KOPT-K1 (cell line): ENCODE results near the gene AJAP1.
"Not testable (repeated sequence)": the region's sequence is repeated elsewhere in the genome, so short reads cannot be mapped to it uniquely, and the experiment has no call there.

Experiments used
- H3K27ac ChIP-seq: fragments of 200-600 bp; sonication (generic); 2 replicates; pipeline ENCODE4 v1.5.1; 2016; ENCODE audit warnings: antibody characterized with exemption, mild to moderate bottlenecking, low read depth, low read length; ENCODE audit not compliant: poor library complexity, severe bottlenecking
- H3K36me3 ChIP-seq: fragments of 200-600 bp; sonication (generic); 2 replicates; pipeline ENCODE4 v1.5.1; 2017; ENCODE audit warnings: antibody characterized with exemption, mild to moderate bottlenecking, low read length, moderate library complexity; ENCODE audit not compliant: insufficient read depth
- H3K9me3 ChIP-seq: fragments of 200-600 bp; sonication (generic); 2 replicates; pipeline ENCODE4 v1.5.1; 2017; ENCODE audit warnings: antibody characterized with exemption, low read length, mild to moderate bottlenecking; ENCODE audit not compliant: insufficient read depth, poor library complexity, severe bottlenecking

AJAP1 gene

GRCh38 chr1:4658643-4659628 is 4.5 kb downstream of the AJAP1 start:
- H3K36me3 ChIP-seq = no peaks in the 10 kb centered on the region
- H3K9me3 ChIP-seq = no peaks in the 10 kb centered on the region
- no peak overlapping the region for H3K27ac ChIP-seq

GRCh38 chr1:4660917-4661594 is 6.6 kb downstream of the AJAP1 start:
- Histone ChIP-seq H3K36me3 (no peaks in the 10 kb centered on the region), H3K27ac (no peak overlapping the region), H3K9me3 (no peaks in the 10 kb centered on the region)

- Histone ChIP-seq H3K27ac (no peak overlapping the region), H3K36me3 (no peaks in the 10 kb centered on the region), H3K9me3 (no peaks in the 10 kb centered on the region)
Measured at GRCh38 chr1:4661595-4661917, 7.1 kb downstream of the AJAP1 start.

- H3K9me3 ChIP-seq = no peaks in the 10 kb centered on the region
- H3K27ac ChIP-seq = no peak overlapping the region
- no peaks in the 10 kb centered on the region for H3K36me3 ChIP-seq
Measured at GRCh38 chr1:4662168-4662567, 7.8 kb downstream of the AJAP1 start.

- Histone ChIP-seq H3K9me3 (no peaks in the 10 kb centered on the region), H3K36me3 (no peaks in the 10 kb centered on the region), H3K27ac (no peak overlapping the region)
Measured at GRCh38 chr1:4662723-4663122, 8.3 kb downstream of the AJAP1 start.

DNA sequence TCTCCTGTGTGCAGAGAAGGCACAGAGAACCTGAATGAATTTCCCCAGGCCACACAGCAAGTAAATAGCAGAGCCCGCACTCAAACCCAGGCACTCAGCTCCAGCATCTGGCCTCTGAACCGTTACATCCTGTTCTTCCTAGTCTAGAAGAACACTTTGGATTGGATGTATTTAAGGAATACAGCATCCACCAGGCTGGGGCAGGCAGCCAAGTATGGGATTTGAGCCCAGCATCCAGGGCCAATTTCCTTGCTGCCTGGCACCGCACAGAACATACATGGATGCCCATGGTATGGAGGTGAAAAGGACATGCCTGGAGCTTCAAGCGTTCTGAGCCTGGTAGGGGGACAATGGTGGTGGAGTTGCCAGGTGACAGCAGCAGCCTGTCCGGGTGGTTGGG is 9.7 kb downstream of the AJAP1 start:
- Histone ChIP-seq H3K9me3 (no peaks in the 10 kb centered on the region), H3K27ac (no peak overlapping the region), H3K36me3 (no peaks in the 10 kb centered on the region)

DNA sequence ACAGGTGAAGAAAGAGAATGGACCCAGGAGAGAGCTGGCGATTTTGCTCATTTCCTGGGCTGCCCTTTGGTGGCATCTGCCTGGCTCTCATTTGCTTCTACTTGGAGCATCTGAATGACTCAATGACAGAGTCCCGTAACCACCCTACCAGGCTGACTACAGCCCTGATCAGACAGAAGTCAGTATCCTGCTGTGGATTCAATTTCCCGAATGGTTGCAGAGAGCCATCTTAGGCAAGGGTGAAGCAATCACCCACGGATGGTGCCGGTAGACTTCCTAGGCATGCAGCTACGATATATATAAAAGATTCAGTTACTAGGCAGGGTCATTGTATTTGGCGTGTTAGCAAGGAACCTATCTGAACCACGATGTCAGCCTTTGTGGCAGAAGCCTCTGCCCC is 10.2 kb downstream of the AJAP1 start:
- H3K27ac ChIP-seq = no peak overlapping the region
- no peaks in the 10 kb centered on the region for H3K9me3 ChIP-seq
- H3K36me3 ChIP-seq = no peaks in the 10 kb centered on the region

DNA sequence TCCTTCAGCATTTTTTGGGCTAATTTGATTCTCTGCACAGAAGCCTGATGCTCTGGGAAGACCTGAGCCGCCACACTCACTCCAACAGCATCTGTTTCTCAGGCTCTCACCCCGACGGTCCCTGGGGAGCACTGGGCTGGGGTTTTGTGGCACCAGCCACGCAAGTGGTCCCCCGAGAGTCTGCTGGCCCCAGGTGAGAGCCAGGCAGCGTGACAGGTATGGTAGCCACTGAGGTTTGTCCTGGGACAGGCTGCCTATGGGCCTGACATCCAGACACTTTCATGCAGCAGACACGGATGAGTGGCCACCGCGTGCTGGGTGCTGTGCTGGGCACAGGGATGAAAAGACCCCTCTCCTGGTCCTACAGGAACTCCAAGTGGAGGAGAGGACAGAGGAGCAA is 11.0 kb downstream of the AJAP1 start:
- Histone ChIP-seq H3K27ac (no peak overlapping the region), H3K36me3 (no peaks in the 10 kb centered on the region), H3K9me3 (no peaks in the 10 kb centered on the region)

DNA sequence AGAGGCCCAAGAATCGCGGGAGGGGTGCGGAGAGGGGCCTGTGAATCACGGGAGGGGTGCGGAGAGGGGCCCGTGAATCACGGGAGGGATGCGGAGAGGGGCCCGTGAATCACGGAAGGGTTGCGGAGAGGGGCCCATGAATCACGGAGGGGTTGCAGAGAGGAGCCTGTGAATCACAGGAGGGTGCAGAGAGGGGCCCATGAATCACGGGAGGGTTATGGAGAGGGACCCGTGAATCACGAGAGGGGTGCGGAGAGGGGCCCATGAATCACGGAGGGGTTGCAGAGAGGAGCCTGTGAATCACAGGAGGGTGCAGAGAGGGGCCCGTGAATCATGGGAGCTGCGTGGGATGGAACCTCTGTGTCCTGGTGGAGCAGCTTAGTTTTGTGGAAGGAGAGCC is 12.3 kb downstream of the AJAP1 start:
- H3K27ac ChIP-seq = not testable (repeated sequence)

DNA sequence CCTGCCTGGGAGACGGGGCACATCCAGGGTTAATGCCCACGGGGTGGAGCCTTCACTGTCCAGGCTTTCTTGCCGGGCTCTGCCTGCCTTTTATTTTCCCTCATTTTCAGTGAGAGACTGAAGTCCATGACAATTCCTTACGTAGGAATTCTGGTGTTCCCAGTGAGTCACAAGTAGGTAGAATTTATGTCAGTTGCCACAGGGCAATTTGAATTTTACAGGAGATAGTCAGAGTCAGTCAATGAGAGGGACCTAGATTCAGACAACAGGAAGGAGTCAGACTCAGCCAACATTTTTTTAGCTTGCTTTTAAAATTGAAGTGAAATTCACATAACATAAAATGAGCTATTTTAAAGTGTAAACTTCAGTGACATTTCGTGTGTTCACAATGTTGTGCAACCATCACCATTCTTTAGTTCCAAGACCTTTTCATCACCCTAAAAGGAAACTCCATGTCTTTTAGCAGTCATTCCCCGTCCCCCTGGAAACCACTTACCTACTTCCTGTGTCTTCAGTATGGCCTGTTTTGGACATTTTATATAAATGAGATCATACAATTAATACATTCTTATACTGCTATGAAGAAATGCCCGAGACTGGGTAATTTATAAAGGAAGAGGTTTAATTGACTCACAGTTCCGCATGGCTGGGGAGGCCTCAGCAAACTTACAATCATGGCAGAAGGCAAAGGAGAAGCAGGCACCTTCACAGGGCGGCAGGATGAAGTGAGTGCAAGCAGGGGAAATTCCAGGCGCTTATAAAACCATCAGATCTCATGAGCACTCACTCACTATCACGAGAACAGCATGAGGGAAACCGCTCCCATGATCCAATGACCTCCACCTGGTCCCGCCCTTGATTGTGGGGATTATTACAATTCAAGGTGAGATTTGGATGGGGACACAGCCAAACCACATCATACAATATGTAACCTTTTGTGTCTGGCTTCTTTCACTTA is 14.6 kb downstream of the AJAP1 start:
- H3K27ac ChIP-seq = no peak overlapping the region
- H3K9me3 ChIP-seq = no peaks in the 10 kb centered on the region
- no peaks in the 10 kb centered on the region for H3K36me3 ChIP-seq

More for the DNA sequence above, 12.3 kb downstream of the AJAP1 start:
- not testable (repeated sequence) for H3K9me3 ChIP-seq, H3K36me3 ChIP-seq

DNA sequence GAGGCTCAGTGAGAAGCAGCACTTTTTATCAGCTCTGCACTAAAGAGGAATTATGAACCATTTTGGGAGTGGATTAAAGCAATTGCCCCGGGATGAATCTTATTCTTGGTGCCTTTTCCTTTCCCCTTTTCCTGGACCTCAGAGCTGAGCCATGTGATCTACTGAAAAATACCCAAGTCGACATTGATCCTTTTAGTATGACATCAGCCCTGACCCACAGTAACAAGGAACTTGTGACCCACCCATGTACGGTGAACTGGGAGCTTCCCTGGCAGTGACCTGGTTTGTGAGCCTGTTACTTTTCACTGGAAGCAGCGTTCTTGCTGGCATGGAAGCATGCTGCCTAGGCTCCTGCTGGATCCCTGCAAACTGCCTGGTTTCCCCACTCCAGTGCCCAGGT is 15.9 kb downstream of the AJAP1 start:
- Histone ChIP-seq H3K27ac (no peak overlapping the region), H3K9me3 (no peaks in the 10 kb centered on the region), H3K36me3 (no peaks in the 10 kb centered on the region)

DNA sequence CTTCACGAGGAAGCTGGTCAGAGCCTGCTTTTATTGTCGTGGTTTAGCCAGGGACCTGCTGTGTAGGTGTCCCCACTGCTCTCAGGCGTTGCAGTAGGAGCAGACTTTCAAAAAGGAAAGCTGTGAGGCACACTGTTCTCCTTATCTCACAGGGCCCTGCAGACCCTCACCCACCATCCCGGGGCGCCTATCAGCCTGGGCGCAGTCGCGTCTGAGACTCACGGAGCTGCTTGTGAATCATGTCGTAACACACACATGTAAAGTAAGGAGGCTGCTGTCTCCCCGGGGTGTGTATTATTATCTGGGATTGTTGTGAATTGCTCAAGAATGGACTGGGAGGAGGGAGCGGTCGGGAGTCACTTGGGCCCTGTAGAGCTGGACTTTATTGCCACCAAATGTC is 17.4 kb downstream of the AJAP1 start:
- Histone ChIP-seq H3K36me3 (no peaks in the 10 kb centered on the region), H3K27ac (no peak overlapping the region)

DNA sequence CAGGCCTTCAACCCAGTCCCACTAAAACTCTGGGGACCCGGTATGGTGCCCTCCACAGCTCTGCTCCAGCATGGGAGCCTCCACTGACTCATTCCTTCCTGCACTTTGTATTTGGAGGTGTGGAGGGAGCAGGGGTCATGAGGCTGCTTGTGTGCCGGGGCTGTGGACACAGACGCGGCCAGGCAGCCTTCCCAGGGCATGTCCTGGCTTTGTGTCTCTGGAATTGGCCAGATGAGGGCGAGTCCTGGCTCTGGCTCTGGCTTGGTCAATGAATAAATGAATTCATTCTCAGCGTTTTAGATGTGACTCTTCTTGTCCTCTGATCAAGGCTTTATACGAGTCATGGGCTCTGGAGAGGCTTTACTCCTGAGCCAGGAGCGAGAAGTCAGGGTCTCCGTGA is 19.1 kb downstream of the AJAP1 start:
- H3K9me3 ChIP-seq = peaks cover 10% of the 10 kb centered on the region
- H3K27ac ChIP-seq = no peak overlapping the region

More for the DNA sequence above, 17.4 kb downstream of the AJAP1 start:
- H3K9me3 ChIP-seq = no peaks in the 10 kb centered on the region

DNA sequence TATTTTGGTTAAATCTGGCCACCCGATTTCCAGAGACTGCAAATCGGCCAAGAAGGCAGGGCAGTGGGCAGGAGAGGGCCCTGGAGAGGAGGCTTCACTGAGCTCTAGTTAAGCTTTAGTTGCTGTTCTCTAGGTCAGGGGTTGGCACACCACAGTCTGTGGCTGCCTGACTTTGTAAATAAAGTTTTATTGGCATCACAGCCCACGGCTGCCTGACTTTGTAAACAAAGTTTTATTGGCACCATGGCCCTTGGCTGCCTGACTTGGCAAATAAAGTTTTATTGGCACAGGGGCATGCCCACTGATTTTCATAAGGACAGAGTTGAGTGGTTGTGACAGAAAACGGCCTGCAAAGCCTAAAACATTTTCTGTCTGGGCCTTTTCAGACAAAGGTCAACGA is 19.7 kb downstream of the AJAP1 start:
- Histone ChIP-seq H3K27ac (no peak overlapping the region), H3K36me3 (no peaks in the 10 kb centered on the region), H3K9me3 (peaks cover 10% of the 10 kb centered on the region)

More for the DNA sequence above, 19.1 kb downstream of the AJAP1 start:
- no peaks in the 10 kb centered on the region for H3K36me3 ChIP-seq

- H3K9me3 ChIP-seq = peaks cover 10% of the 10 kb centered on the region
- H3K27ac ChIP-seq = no peak overlapping the region
- H3K36me3 ChIP-seq = no peaks in the 10 kb centered on the region
Measured at GRCh38 chr1:4674676-4675075, 20.3 kb downstream of the AJAP1 start.
